ENCODE measurements around the gene UNC5A. TPM values are rescaled to one million over a fixed set of nuclear protein-coding genes. Genes with fewer than 3 reads are reported as not detected.

Gene UNC5A
- total RNA-seq, 4 donors from 2014 or later = 0.48 TPM; not detected in 3

DNA sequence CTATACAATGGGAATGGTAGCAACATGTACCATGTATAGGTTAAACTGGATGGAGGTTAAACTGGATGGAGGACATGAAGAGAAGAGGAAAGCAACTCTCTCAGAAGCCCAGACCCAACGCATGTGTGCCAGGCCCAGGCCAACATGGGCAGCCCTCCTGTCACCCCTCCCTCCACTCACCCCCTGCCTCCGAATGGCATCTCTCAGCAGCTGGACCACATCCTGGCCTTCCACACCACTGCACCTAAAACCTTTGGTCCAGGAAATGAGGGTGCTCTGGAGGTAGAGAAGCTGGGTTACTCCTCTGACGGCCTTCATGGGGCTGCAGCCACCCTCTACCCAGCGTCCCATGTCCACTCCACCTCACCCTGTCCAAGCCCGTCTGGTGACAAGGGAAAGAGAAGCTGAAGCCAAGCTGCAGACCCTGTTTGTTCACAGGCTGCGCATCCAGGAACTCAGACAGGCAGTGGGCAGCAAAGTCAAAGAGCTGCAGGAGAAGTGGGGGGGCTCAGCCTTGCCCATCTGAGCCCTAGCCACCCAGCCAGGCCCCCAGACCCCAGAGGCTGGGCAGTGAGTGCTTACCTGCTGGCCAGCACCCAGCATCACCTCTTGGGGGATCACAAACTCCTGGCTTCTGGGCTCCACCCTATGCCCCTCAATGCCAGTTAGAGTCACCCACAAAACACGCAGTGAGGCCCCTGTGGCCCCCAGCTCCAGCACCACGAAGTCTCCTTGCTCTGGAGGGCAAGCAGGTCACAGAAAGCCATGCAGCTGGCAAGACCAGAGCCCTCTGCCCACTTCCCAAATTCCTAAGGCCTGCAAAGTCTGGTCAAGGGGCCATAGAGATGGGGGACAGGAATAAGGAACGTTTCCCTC, 80.3 kb downstream of the UNC5A start:
- DNase-seq = no peak
- Histone ChIP-seq H3K36me3 (no peaks in the 10 kb centered on the region), H3K27me3 (no peaks in the 10 kb centered on the region), H3K4me3 (no peak overlapping the region), H3K4me1 (no peaks in the 10 kb centered on the region), H3K9me3 (no peaks in the 10 kb centered on the region), H3K27ac (no peak overlapping the region)
- intact Hi-C loops (cut with DNase I; ENCODE audit: low total_unique reads) = no loop called here
- TF ChIP-seq CTCF (IDR thresholded peaks at IDR 0.05) (no peak), POLR2A (IDR thresholded peaks at IDR 0.05) (no peak)

DNA sequence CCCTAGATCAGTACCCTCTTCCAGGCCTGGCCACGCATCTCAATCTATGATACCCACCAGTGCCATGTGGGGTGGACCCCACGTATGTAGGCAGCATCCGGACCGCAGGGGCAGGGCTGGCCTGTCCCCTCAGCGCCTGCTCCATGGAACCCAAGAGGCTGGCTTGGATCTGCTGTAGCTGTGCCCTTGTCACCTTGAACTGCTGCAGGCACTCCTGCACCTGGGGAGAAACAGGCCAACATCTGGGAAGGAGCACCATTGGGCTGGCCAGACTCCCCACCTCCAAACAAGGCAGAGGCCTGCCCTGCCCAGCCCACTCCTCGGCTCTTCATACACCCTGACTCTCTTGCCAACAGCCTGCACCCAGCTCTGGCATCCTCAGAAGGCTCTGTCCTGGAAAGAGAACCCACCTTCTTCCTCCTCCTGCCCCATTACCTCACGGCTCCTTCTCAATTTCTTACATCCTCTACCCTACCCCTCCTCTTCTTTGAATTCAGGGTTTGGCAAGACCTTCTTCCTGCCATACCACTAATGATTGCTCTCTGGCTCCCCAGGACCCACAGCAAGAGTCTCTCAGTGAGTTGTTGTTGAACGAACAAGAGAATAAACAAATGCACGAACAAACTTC, 81.1 kb downstream of the UNC5A start:
- no peak overlapping the region for H3K4me3 ChIP-seq
- H3K27ac ChIP-seq = no peak overlapping the region
- H3K36me3 ChIP-seq = no peaks in the 10 kb centered on the region
- no peaks in the 10 kb centered on the region for H3K27me3 ChIP-seq
- no peaks in the 10 kb centered on the region for H3K4me1 ChIP-seq
- no peak for TF ChIP-seq CTCF (IDR thresholded peaks at IDR 0.05)
- no peak for TF ChIP-seq POLR2A (IDR thresholded peaks at IDR 0.05)
- no peak for DNase-seq
- intact Hi-C loops (cut with DNase I; ENCODE audit: low total_unique reads) = no loop called here
- H3K9me3 ChIP-seq = no peaks in the 10 kb centered on the region

- Histone ChIP-seq H3K27ac (no peak overlapping the region), H3K9me3 (no peaks in the 10 kb centered on the region), H3K4me1 (no peaks in the 10 kb centered on the region), H3K36me3 (no peaks in the 10 kb centered on the region), H3K4me3 (no peak overlapping the region), H3K27me3 (no peaks in the 10 kb centered on the region)
- no peak for TF ChIP-seq CTCF (IDR thresholded peaks at IDR 0.05)
- TF ChIP-seq POLR2A (IDR thresholded peaks at IDR 0.05) = no peak
- no peak for DNase-seq
- intact Hi-C loops (cut with DNase I; ENCODE audit: low total_unique reads) = no loop called here
Measured at GRCh38 chr5:176892663-176893062, 82.3 kb downstream of the UNC5A start.

GRCh38 chr5:176894298-176894697, 83.9 kb downstream of the UNC5A start:
- Histone ChIP-seq H3K36me3 (no peaks in the 10 kb centered on the region), H3K9me3 (no peaks in the 10 kb centered on the region), H3K27ac (no peak overlapping the region), H3K27me3 (no peaks in the 10 kb centered on the region), H3K4me3 (no peak overlapping the region), H3K4me1 (no peaks in the 10 kb centered on the region)
- TF ChIP-seq CTCF (IDR thresholded peaks at IDR 0.05) = no peak
- no peak for TF ChIP-seq POLR2A (IDR thresholded peaks at IDR 0.05)
- intact Hi-C loops (cut with DNase I; ENCODE audit: low total_unique reads) = no loop called here
- no peak for DNase-seq

DNA sequence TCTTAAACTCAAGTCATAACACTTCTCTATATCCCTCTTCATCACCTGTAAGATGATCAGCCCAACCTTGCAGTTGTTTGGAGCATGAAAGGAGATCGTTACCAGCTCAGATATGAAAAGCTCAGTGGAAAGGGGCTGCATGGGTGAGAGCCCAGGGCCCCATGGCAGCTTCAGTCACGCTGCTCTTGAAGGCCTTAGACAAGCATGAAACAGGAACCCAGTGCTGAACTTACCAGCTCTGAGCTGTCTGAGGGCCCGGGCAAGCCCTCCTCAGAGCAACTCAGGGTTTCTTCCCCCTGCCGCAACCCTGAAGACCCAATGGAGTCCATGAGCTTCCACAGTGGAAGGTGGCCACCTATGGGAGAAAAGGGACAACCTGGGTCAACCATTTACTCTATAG, 85.5 kb downstream of the UNC5A start:
- intact Hi-C loops (cut with DNase I; ENCODE audit: low total_unique reads) = no loop called here
- TF ChIP-seq CTCF (IDR thresholded peaks at IDR 0.05) (no peak), POLR2A (IDR thresholded peaks at IDR 0.05) (no peak)

More for the DNA sequence above, 85.5 kb downstream of the UNC5A start:
- no peak for DNase-seq
- H3K27me3 ChIP-seq = no peaks in the 10 kb centered on the region
- no peak overlapping the region for H3K27ac ChIP-seq
- H3K36me3 ChIP-seq = no peaks in the 10 kb centered on the region
- H3K4me3 ChIP-seq = no peak overlapping the region
- H3K4me1 ChIP-seq = no peaks in the 10 kb centered on the region
- H3K9me3 ChIP-seq = no peaks in the 10 kb centered on the region

All from uterus (tissue), 4 donors.